ENCODE measurements around the gene LCE6A. TPM values are rescaled to one million over a fixed set of nuclear protein-coding genes. Genes with fewer than 3 reads are reported as not detected.

Gene LCE6A
- total and polyA plus RNA-seq, 4 donors, result not detected

GRCh38 chr1:152859696-152860095 is 17.0 kb downstream of the LCE6A start, which contains the start of gene LCE7A:
TSS of gene LCE7A (plus strand) at chr1:152859996. CDS start at chr1:152860698, 702 bp downstream.
- Histone ChIP-seq H3K9me3 (ENCODE audit: control insufficient read depth in 4 of 4, low read length in 3 of 4) (no peaks in the 10 kb centered on the region), H3K27ac (ENCODE audit: low read depth in 1 of 2, low read length in 2 of 2) (no peak within 1 kb of the TSS), H3K9ac (ENCODE audit: low read depth in 1 of 2, low read length in 2 of 2) (no peak within 1 kb of the TSS), H3K4me1 (ENCODE audit: control insufficient read depth in 4 of 4, insufficient read depth in 4 of 4, low read length in 3 of 4) (no peaks in the 10 kb centered on the region), H3K36me3 (ENCODE audit: control insufficient read depth in 4 of 4, insufficient read depth in 3 of 4, low read depth in 1 of 4, low read length in 3 of 4) (no peaks in the 10 kb centered on the region), H3K27me3 (ENCODE audit: control insufficient read depth in 4 of 4, insufficient read depth in 4 of 4, low read length in 3 of 4) (peaks cover 0 to 10% (median 0%) of the 10 kb centered on the region in 4 donors), H3K4me3 (ENCODE audit: low read depth in 1 of 3, low read length in 3 of 3) (no peak within 1 kb of the TSS)
- WGBS, result 72% methylated on average over 3 of the region's 3 CpGs
- TF ChIP-seq YY1 (IDR thresholded peaks at IDR 0.05), result no peak
- no peak for TF ChIP-seq NR2F2 (IDR thresholded peaks at IDR 0.05)
- no peak for DNase-seq (ENCODE audit: low spot score)

GRCh38 chr1:152860129-152860528 is 17.5 kb downstream of the LCE6A start:
- H3K27ac ChIP-seq (ENCODE audit: low read depth in 1 of 2, low read length in 2 of 2), result no peak overlapping the region
- H3K4me3 ChIP-seq (ENCODE audit: low read depth in 1 of 3, low read length in 3 of 3), result no peak overlapping the region
- 69% methylated on average over 3 of the region's 3 CpGs for WGBS
- H3K4me1 ChIP-seq (ENCODE audit: control insufficient read depth in 4 of 4, insufficient read depth in 4 of 4, low read length in 3 of 4), result no peaks in the 10 kb centered on the region
- no peak for TF ChIP-seq YY1 (IDR thresholded peaks at IDR 0.05)
- no peaks in the 10 kb centered on the region for H3K36me3 ChIP-seq (ENCODE audit: control insufficient read depth in 4 of 4, insufficient read depth in 3 of 4, low read depth in 1 of 4, low read length in 3 of 4)
- no peaks in the 10 kb centered on the region for H3K9me3 ChIP-seq (ENCODE audit: control insufficient read depth in 4 of 4, low read length in 3 of 4)
- no peak overlapping the region for H3K9ac ChIP-seq (ENCODE audit: low read depth in 1 of 2, low read length in 2 of 2)
- H3K27me3 ChIP-seq (ENCODE audit: control insufficient read depth in 4 of 4, insufficient read depth in 4 of 4, low read length in 3 of 4), result peaks cover 0 to 10% (median 0%) of the 10 kb centered on the region in 4 donors
- DNase-seq (ENCODE audit: low spot score), result no peak

- H3K9me3 ChIP-seq (ENCODE audit: control insufficient read depth in 4 of 4, low read length in 3 of 4), result no peaks in the 10 kb centered on the region
- no peak overlapping the region for H3K27ac ChIP-seq (ENCODE audit: low read depth in 1 of 2, low read length in 2 of 2)
- TF ChIP-seq YY1 (IDR thresholded peaks at IDR 0.05) (no peak), SP1 (IDR thresholded peaks at IDR 0.05) (no peak), JUND (IDR thresholded peaks at IDR 0.05) (no peak), EGR1 (IDR thresholded peaks at IDR 0.05; ENCODE audit: low read depth in 2 of 2) (no peak), RAD21 (IDR thresholded peaks at IDR 0.05) (no peak), CTCF (IDR thresholded peaks at IDR 0.05; ENCODE audit: low read depth, low read length, missing input control) (no peak), GABPA (IDR thresholded peaks at IDR 0.05 in 1 of 2, conservative IDR thresholded peaks at IDR 0.05 in 1 of 2) (no peak), HNF4A (conservative IDR thresholded peaks at IDR 0.05) (no peak), ATF3 (IDR thresholded peaks at IDR 0.05) (no peak), RXRA (IDR thresholded peaks at IDR 0.05) (no peak), REST (IDR thresholded peaks at IDR 0.05) (no peak), FOXA2 (IDR thresholded peaks at IDR 0.05) (no peak)
- DNase-seq (ENCODE audit: low spot score), result no peak
- no peak overlapping the region for H3K9ac ChIP-seq (ENCODE audit: low read depth in 1 of 2, low read length in 2 of 2)
- peaks cover 0 to 10% (median 0%) of the 10 kb centered on the region in 4 donors for H3K27me3 ChIP-seq (ENCODE audit: control insufficient read depth in 4 of 4, insufficient read depth in 4 of 4, low read length in 3 of 4)
- no peaks in the 10 kb centered on the region for H3K4me1 ChIP-seq (ENCODE audit: control insufficient read depth in 4 of 4, insufficient read depth in 4 of 4, low read length in 3 of 4)
- H3K4me3 ChIP-seq (ENCODE audit: low read depth in 1 of 3, low read length in 3 of 3), result no peak overlapping the region
- no peaks in the 10 kb centered on the region for H3K36me3 ChIP-seq (ENCODE audit: control insufficient read depth in 4 of 4, insufficient read depth in 3 of 4, low read depth in 1 of 4, low read length in 3 of 4)
- 83% methylated on average over 4 of the region's 4 CpGs for WGBS
Observed at GRCh38 chr1:152861374-152861773, 18.7 kb downstream of the LCE6A start.

Data from liver (tissue), 9 donors.